GM18909 (cell line): Measurements from ENCODE around the gene QRSL1.
"Not testable (repeated sequence)": the region's sequence is repeated elsewhere in the genome, so short reads cannot be mapped to it uniquely, and the experiment has no call there.

Experiments used
- ATAC-seq: cut with Tn5 transposase; IDR thresholded peaks from one replicate; pipeline ENCODE4 v1.9.1; 2021; ENCODE audit warnings: mild to moderate bottlenecking; ENCODE audit not compliant: unreplicated experiment, poor library complexity

The QRSL1 gene

GRCh38 chr6:106671651-106672050 is 42.3 kb downstream of the QRSL1 start:
- no peak for ATAC-seq

- no peak for ATAC-seq
These were observed 45.3 kb downstream of the QRSL1 start for GRCh38 chr6:106674541-106675229.

DNA sequence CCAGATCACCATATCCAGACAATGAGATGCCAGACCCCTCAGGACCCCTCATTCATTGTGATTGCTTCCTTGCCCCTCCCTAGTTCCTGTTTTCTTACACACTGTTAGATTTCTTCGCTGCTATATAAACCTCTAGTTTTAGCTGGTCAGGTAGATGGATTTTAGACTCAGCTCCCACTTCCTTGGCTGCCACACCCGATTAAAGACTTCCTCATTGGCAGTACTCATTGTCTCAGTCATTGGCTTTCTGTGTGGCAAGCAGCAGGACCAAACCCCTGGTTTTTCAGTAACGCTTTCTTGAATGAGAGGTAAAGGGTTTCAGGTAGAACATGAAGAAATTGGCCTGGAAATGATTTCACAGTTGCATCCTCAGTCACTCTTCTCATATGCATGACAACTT is 47.9 kb downstream of the QRSL1 start:
- no peak for ATAC-seq

GRCh38 chr6:106684011-106684410 is 54.6 kb downstream of the QRSL1 start:
- ATAC-seq = no peak

DNA sequence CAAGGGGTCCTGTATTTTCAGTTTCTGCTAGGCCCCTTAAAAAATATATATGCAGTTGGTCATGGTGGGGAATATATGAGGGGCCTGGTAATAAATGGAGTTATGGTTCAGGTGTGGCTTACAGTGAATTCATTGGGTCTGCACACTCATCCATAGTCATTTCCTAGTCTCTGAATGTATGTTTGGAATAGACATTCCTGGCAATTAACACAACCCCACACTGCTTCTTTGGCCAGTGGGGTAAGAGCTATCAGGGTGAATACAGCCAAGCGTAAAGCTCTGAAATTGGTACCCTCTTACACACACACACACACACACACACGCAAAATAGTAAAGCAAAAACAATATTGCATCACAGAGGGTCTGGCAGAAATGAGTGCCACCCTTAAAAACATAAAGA is 56.5 kb downstream of the QRSL1 start:
- no peak for ATAC-seq

GRCh38 chr6:106688177-106688951 is 59.0 kb downstream of the QRSL1 start:
- ATAC-seq = no peak

GRCh38 chr6:106692112-106692818 is 62.9 kb downstream of the QRSL1 start:
- no peak for ATAC-seq

DNA sequence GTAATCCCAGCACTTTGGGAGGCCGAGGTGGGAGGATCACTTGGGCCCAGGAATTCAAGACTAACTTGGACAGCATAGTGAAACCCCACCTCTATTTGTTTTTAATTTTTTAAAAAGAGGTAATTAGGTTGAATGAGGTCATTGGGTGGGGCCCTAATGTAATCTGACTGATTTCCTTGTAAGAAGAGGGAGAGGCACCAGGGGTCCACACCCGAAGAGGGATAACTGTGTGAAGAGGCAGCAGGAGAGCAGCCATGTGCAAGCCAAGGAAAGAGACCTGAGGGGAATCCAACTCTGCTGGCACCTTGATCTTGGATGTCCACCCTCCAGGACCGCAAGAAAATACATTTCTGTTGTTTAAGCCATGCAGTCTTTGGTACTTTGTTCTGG is 63.4 kb downstream of the QRSL1 start:
- no peak for ATAC-seq

DNA sequence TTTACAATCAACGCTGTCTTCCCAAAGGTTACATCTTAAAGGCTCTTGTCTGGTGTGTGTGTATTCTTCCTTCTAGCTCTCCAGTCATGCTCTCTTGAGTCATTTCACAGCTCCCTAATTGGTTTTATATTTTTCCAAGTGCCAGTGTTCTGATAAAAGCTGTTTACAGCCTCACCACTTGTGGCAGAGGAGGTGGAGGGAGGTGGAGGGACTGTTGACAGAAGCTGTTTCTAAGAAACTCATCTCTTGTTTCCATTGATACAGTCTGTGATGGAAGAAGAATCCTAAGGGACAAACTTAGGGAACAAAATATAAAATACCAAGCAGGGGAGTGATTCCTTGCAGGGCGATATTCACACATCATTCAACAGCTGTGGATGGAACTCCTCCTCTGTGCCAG is 64.0 kb downstream of the QRSL1 start:
- ATAC-seq = no peak

- ATAC-seq = no peak
These were observed 65.0 kb downstream of the QRSL1 start for GRCh38 chr6:106694343-106694742.

GRCh38 chr6:106700581-106700980 is 71.2 kb downstream of the QRSL1 start:
- ATAC-seq = no peak

DNA sequence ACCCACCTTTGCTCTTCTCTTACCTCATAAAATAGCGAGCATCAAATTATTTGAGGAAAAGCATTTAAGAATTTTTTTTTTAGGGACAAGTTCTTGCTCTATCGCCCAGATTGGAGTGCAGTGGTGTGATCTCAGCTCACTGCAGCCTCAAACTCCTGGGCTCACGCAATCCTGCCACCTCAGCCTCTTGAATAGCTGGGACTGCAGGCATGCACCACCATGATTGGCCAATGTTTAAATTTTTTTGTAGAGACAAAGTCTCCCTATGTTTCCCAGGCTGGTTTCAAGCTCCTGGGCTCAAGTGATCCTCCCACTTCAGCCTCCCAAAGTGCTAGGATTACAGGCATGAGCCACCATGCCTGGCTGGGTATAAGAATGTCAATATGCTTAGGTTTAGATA is 71.8 kb downstream of the QRSL1 start:
- ATAC-seq = not testable (repeated sequence)

- peak; percentile 61 for ATAC-seq
These were observed 72.7 kb downstream of the QRSL1 start for GRCh38 chr6:106702046-106702445.

- peak; percentile 96 for ATAC-seq
These were observed 73.2 kb downstream of the QRSL1 start for GRCh38 chr6:106702451-106703110.

DNA sequence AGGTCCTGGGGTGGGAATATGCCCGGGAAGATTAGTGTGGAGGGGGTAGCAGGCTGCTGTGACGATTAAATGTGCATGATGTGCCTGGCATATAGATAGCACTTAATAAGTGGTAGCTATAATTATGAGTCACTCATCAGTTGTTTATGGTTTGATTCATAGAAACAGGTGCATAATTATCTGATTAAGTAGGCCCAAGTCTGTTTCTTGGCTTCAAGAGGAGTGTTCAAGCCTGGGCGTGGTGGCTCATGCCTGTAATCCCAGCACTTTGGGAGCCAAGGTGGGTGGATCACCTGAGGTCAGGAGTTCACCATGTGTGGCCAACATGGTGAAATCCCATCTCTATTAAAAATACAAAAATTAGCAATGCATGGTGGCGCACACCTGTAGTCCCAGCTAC is 74.9 kb downstream of the QRSL1 start:
- ATAC-seq = no peak

- ATAC-seq = no peak
These were observed 75.8 kb downstream of the QRSL1 start for GRCh38 chr6:106705156-106705555.

DNA sequence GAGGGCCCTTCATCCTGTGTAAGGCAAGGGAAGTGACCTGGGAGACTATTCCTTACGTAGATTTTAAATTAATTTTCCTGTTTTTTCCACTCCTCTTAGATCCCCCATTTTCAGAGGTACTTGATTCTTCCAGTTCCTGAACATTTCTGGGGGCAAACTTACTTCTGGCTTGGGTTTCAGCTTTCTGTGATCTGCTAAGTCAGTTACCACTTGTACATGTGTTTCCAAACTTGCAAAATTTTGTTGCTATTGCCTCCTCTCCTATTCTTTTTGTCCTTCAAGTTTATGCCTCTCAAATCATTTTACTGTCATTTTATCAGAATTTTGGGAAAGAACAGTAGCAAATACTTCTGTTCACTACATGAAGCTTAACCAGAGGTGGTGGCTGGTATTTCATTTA is 81.2 kb downstream of the QRSL1 start:
- no peak for ATAC-seq

DNA sequence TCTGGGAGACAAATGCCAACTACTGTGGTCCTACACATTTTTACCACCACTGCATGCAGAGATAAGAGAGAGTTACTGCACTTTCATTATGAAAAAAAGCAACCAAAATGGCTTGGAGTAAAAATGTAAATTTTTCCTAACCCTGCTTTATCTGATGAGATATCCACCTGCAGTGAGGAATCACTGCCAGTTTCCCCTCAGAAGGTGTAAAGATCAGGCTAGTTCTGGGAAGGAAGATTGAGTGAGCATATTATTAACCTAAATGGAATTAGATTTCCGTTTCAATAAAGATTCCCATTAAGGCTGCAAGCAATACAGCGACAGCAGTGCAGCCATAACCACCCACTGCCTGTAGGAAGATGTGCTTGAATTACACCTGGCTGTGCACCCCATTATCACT is 84.9 kb downstream of the QRSL1 start:
- ATAC-seq = no peak

DNA sequence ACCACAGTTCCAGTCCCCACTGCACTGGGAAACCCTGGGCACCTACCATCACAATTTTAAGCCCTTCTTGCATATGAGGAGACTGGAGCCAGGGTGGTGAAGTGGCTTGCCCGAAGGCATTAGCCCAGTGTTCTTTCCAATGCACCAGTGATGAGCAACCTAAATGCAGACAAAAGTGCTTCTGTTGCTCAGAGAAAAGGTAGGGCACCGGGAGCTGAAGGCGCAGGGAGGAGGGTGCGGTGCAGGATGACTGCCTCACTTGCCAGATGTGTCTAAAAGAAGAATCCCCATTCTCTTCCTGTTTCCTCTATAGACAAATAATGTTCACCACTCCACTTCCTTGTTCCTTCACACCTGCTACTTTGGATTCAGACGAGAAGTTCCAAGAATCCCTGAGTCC is 86.5 kb downstream of the QRSL1 start:
- ATAC-seq = no peak

- no peak for ATAC-seq
These were observed 87.6 kb downstream of the QRSL1 start for GRCh38 chr6:106716966-106717365.
